Caki2 (cell line): ENCODE measurements around the gene PAPLN. TPM values are rescaled to one million over a fixed set of nuclear protein-coding genes. Genes with fewer than 3 reads are reported as not detected.
"Not testable (repeated sequence)": the region's sequence is repeated elsewhere in the genome, so short reads cannot be mapped to it uniquely, and the experiment has no call there.

Experiments used
- DNase-seq: peaks from one replicate; pipeline ENCODE4 v3.0.0-alpha.2; 2015; ENCODE audit warnings: low read depth
- in situ Hi-C: cut with HindIII; loops from 2 replicates; pipeline ENCODE4 v1.10.0; 2016; ENCODE audit warnings: low sequenced_read_pairs, low pct_unique_long_range_greater_than_20kb, mixed read lengths
- total RNA-seq: library from RNA; depleted of rRNA; stranded (reverse); fragments of >200 nt; shearing (Covaris generic); gene quantifications from 2 replicates; pipeline ENCODE4 v1.2.3, GENCODE V29; 2014; ENCODE audit warnings: low replicate concordance; rRNA removed

PAPLN gene, protein sequence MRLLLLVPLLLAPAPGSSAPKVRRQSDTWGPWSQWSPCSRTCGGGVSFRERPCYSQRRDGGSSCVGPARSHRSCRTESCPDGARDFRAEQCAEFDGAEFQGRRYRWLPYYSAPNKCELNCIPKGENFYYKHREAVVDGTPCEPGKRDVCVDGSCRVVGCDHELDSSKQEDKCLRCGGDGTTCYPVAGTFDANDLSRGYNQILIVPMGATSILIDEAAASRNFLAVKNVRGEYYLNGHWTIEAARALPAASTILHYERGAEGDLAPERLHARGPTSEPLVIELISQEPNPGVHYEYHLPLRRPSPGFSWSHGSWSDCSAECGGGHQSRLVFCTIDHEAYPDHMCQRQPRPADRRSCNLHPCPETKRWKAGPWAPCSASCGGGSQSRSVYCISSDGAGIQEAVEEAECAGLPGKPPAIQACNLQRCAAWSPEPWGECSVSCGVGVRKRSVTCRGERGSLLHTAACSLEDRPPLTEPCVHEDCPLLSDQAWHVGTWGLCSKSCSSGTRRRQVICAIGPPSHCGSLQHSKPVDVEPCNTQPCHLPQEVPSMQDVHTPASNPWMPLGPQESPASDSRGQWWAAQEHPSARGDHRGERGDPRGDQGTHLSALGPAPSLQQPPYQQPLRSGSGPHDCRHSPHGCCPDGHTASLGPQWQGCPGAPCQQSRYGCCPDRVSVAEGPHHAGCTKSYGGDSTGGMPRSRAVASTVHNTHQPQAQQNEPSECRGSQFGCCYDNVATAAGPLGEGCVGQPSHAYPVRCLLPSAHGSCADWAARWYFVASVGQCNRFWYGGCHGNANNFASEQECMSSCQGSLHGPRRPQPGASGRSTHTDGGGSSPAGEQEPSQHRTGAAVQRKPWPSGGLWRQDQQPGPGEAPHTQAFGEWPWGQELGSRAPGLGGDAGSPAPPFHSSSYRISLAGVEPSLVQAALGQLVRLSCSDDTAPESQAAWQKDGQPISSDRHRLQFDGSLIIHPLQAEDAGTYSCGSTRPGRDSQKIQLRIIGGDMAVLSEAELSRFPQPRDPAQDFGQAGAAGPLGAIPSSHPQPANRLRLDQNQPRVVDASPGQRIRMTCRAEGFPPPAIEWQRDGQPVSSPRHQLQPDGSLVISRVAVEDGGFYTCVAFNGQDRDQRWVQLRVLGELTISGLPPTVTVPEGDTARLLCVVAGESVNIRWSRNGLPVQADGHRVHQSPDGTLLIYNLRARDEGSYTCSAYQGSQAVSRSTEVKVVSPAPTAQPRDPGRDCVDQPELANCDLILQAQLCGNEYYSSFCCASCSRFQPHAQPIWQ
- 11.6 and 21.2 TPM in 2 replicates for total RNA-seq

GRCh38 chr14:73237219-73237785, at the start of gene PAPLN:
Gene PAPLN, plus strand, starts transcription at chr14:73237506. Its CDS starts 2,273 bp downstream, at chr14:73239779.
- peak; percentile 62 for DNase-seq
- in situ Hi-C loops: no loop called here

- in situ Hi-C loops: no loop called here
- DNase-seq: peak; percentile 59
Measured at GRCh38 chr14:73188501-73188911, 48.8 kb upstream of the PAPLN start.

DNA sequence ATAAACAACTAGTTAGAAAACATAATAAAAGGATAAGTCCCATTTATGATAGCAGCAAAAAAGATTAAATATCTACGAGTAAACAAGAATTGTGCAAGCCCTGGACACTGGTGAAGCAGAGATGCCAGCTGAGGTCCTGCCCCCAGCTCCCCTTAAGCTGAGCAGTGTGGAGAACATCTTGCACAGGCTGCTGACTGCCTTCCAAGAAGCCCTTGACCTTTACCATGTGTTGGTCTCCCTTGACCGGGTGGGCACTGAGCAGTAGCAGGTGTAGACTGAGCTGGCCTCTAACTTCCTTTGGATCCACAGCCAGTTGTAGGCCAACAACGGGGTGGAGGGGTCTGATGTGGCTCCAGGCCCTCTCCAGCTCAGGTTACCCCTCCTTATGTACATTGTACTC, 47.7 kb upstream of the PAPLN start:
- DNase-seq: peak; percentile 21
- in situ Hi-C loops: no loop called here

DNA sequence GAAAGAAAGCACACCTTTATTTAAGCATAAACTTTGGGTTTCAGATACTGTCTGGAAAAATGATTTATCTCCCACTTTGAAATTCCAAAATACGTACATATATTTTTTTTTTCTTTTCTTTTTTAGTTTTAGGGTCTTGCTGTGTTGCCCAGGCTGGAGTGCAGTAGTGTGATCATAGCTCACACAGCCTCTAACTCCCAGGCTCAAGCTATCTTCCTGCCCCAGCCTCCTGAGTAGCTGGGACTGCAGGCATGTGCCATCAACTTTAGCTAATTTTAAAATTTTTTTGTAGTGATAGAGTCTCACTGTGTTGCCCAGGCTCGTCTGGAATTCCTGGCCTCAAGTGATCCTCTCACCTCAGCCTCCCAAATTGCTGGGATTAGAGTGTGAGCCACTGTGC, 45.9 kb upstream of the PAPLN start:
- DNase-seq: no peak
- in situ Hi-C loops: no loop called here

- DNase-seq, in situ Hi-C loops: not testable (repeated sequence)
Measured at GRCh38 chr14:73194306-73194705, 43.0 kb upstream of the PAPLN start.

- in situ Hi-C loops: no loop called here
- DNase-seq: no peak
Measured at GRCh38 chr14:73198253-73198652, 39.1 kb upstream of the PAPLN start.

- DNase-seq: no peak
Measured at GRCh38 chr14:73203527-73203926, 33.8 kb upstream of the PAPLN start.

DNA sequence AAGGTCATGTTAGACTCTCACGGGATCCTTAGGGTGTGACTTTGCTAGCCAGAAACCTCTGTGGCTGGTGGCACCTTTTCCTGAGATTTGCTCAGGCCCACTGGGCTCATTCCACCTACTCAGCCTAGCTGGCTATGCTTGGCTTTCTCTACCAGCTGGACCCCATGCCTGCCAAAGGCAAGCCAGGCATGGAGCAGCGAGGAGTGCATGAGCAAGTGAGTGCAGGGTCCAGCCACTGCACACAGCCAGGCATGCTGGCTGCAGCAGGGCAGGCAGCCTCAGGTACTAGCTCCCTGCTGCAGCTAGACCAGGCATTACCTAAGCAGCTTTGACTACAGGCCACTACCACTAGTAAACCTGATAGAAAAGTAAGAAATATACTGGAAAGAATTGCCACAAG, 29.7 kb upstream of the PAPLN start:
- in situ Hi-C loops: no loop called here
- DNase-seq: no peak

More at GRCh38 chr14:73203527-73203926, 33.8 kb upstream of the PAPLN start:
- in situ Hi-C loops: no loop called here

- DNase-seq: no peak
- in situ Hi-C loops: no loop called here
Measured at GRCh38 chr14:73208390-73208789, 28.9 kb upstream of the PAPLN start.

GRCh38 chr14:73208846-73209245, 28.5 kb upstream of the PAPLN start:
- DNase-seq: no peak
- in situ Hi-C loops: no loop called here

- in situ Hi-C loops: no loop called here
- no peak for DNase-seq
Measured at GRCh38 chr14:73209953-73210352, 27.4 kb upstream of the PAPLN start.

- no peak for DNase-seq
- in situ Hi-C loops: no loop called here
Measured at GRCh38 chr14:73211251-73212040, 25.9 kb upstream of the PAPLN start.

GRCh38 chr14:73216030-73216429, 21.3 kb upstream of the PAPLN start:
- in situ Hi-C loops: no loop called here
- no peak for DNase-seq

- in situ Hi-C loops: no loop called here
- DNase-seq: no peak
Measured at GRCh38 chr14:73217411-73217810, 19.9 kb upstream of the PAPLN start.

DNA sequence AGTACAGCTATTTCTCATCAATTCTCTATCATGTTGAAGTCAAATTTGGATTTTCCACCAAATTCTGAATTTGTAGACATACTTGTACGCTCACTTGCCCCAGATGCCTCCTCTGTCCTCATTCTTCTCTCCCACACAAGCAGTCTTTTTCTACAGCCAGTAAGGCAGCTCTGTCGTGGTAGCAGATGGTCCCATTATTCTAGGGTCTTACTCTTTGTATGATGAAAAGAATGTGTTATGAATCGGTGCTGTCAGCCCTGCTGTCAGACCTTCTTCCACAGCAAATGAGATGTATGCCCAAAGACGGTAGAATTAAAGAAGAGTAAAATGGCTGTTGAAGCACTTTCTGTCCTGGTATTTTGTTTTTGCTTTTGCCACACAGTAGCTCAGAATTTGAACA, 17.2 kb upstream of the PAPLN start:
- DNase-seq: no peak
- in situ Hi-C loops: no loop called here

DNA sequence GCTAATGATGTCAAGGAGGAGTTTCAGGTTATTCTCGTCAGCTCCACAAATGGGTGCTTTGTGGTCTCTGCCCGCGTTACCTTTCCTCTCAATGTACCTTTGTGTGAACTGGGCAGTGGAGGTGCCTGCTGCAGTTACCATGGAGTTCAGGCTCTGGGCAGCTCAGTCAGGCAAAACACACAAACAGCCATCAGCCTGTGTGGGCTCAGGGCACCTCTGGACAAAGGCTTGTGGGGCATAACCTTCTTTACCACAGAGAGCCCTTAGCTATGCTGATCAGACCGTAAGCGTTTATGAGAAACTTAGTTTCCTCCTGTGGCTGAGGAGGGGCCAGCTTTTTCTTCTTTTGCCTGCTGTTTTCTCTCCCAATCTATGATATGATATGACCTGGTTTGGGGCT, 16.7 kb upstream of the PAPLN start:
- in situ Hi-C loops: no loop called here
- DNase-seq: no peak

- in situ Hi-C loops: no loop called here
- DNase-seq: no peak
Measured at GRCh38 chr14:73221945-73222344, 15.4 kb upstream of the PAPLN start.
